Measurements from ENCODE around the gene C19orf18. TPM values are rescaled to one million over a fixed set of nuclear protein-coding genes. Genes with fewer than 3 reads are reported as not detected.
"Not testable (repeated sequence)": the region's sequence is repeated elsewhere in the genome, so short reads cannot be mapped to it uniquely, and the experiment has no call there.

Gene C19orf18
- total RNA-seq, 1 donor from 2014 or later, result 2.2 TPM

DNA sequence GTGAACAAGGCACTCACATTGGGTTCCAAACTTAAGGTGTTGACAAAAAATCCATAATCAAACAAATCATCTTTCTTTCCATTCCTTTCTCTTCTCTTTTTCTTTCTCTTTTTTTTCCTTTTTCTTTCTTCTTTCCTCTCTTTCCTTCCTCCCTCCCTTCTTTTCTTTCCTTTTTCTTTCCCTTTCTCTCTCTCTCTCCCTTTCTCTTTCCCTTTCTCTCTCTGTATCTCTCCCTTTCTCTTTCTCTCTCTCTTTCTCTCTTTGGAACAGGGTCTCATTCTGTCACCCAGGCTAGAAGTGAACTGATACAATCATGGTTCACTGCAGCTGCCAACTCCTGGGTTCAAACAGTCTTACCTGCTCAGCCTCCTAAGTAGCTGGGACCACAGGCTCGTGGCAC lies 12.5 kb downstream of the C19orf18 start:
- intact Hi-C loops (cut with DNase I), result no loop called here
- no peak for ATAC-seq

DNA sequence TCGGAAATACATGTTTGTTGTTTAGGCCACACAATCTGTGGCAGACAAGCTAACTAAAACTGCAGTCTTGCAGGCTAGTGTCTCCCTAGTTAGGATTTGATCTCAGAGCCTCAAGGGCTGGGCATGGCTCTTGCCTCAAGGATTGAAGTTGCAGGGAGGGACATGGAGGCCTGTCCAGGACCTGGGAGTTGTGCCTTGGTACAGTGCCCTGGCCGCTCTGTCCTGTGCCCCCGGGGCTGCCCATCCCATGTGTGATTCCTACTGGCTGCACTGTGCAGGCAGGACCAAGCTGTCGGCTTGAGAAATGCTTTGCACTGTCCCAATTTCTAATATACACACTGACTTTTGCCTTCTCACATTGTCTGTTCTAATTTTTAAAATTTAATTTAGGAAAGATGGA lies 19.3 kb downstream of the C19orf18 start:
- intact Hi-C loops (cut with DNase I), result no loop called here
- no peak for ATAC-seq
- DNase-seq (ENCODE audit: missing footprints), result no peak

More for the DNA sequence above, 12.5 kb downstream of the C19orf18 start:
- DNase-seq (ENCODE audit: missing footprints), result no peak

DNA sequence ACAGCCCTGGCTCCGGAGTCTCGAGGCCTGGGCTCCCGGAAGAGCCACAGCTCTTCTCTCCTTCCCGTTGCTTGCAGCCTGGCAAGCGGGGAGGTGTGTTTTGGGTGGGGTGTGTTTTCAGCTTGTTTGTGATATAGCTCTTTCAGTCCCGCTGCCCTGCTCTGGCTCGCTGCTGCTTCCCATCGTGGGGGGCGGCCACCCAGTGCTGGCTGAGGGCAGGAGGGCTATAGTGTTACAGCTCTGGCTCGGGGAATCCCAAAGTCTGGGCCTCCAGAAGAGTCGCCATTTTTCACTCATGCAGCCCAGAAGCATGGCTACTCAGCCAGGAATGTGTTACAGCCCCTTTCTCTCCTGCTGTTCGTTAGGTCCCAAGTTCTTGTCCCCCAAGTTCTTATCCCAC lies 24.6 kb downstream of the C19orf18 start:
- no peak for DNase-seq (ENCODE audit: missing footprints)
- no peak for ATAC-seq
- intact Hi-C loops (cut with DNase I), result loop anchor here (5.0 kb wide), 1 partner anchor 53 kb away; the partner anchor contains the start of gene ZNF606

DNA sequence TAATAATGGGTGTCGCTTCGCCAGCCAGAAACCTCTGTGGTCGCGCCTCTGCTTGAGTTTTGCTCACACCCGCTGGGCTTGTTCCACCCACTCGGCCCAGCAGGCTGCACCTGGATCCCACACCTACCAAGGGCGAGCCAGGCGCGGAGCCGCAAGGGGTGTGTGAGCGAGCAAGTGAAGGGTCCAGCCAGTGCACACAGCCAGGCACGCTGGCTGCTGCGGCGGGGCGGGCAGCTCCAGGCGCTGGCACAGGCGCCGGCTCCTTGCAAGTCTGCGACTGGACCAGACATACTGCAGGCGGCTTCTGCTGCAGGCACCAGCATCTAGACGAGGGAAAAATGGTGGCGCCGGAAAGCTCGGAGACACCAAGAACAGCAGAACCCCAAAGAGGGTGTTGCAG lies 25.0 kb downstream of the C19orf18 start:
- intact Hi-C loops (cut with DNase I), result loop anchor here (5.0 kb wide), 1 partner anchor 53 kb away; the partner anchor contains the start of gene ZNF606
- DNase-seq (ENCODE audit: missing footprints), result no peak
- ATAC-seq, result no peak

DNA sequence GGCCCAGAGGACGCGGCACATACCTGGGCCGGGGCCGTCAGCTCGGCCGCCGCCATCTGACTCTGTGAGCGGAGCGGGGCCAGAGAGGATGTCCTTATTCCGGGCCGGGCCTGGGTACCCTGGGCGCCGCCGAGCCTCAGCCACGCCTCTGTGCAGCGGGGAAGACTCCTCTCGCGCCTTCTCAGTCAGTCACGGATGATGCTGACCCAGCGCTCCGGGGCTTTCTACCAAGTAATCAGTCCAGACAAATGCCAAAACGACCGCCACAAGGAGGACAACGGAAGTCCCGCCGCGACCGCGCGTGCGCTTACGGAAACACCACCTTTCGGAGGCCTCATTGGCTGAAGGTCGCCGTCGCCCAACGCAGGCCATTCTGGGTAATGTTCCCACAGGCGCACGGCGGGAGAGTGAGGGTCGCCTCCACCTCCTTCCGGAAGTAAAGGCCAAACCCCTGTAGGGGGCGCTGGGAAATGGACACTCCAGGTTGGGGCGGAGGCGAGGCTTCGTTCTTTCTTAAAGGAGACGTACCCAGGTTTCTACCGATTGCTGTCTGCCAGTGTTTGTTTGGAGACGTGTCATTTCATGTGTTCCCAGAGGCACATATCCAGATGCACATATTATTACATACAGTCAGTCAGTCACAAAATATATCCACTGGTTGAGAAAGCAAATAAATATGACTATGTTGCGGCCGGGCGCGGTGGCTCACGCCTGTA lies 26.8 kb downstream of the C19orf18 start, which contains the start of gene ZNF256:
Gene ZNF256 (minus strand): TSS at position 288 of the 716 bp plus-strand sequence. CDS start 232 bp downstream, at position 56.
- intact Hi-C loops (cut with DNase I), result loop anchor here (5.0 kb wide), 1 partner anchor 55 kb away; the partner anchor contains the start of gene ZNF606
- DNase-seq (ENCODE audit: missing footprints), result peak; percentile 97

DNA sequence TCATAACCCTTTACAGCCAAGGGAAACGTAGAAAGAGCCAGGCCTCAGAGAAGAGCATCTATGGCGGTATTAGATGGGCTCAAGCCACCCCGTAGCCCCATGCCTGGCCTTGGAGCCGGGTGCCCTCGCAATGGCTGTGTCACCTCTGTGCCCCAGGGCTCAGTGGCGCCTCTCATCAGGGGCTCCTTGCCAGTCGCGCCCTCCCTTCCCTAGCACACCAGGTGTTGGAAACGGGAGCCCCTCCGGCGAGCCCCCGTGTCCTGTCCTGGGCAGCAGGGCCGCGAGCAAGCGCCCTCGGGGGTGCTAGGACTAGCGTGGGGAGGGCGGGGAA lies 27.3 kb downstream of the C19orf18 start:
- ATAC-seq, result no peak
- intact Hi-C loops (cut with DNase I), result loop anchor here (5.0 kb wide), 1 partner anchor 55 kb away; the partner anchor contains the start of gene ZNF606
- DNase-seq (ENCODE audit: missing footprints), result peak; percentile 72

More for the DNA sequence above, 26.8 kb downstream of the C19orf18 start, which contains the start of gene ZNF256:
- peak; percentile 99 for ATAC-seq

DNA sequence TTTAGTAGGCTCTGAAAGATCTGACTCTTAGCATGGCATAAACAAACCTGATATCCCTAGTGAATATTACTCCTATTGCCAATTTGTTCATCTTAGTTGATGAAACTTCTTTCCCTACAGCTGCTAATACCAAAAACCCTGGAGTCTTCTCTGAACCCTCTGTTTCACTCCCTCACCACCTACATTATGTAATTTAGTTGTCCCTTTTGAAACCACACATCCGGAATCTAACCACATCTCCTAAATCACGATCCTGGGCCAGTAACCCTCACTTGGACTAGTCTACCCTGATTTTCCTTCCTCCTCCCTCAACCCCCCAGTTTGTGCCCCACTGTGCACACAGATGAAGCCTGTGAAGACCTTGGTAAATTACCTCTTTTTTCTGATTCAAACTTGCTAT lies 28.0 kb downstream of the C19orf18 start:
- ATAC-seq, result no peak
- intact Hi-C loops (cut with DNase I), result loop anchor here (5.0 kb wide), 1 partner anchor 56 kb away; the partner anchor contains the start of gene ZNF606
- DNase-seq (ENCODE audit: missing footprints), result no peak

DNA sequence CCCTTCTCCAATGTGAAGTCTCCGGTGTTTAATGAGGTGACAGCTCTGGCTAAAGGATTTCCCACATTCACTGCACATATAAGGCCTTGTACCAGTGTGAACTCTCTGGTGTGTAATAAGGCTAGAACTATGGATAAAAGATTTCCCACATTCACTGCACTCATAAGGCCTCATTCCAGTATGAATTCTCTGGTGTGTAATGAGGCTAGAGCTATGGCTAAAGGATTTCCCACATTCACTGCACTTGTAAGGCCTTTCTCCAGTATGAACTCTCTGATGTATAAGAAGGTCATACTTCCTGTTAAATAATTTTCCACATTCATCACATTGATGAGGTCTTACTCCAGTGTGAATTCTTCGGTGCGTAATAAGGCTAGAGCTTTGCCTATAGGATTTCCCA lies 32.7 kb downstream of the C19orf18 start:
- ATAC-seq (no peak), DNase-seq (ENCODE audit: missing footprints) (no peak)
- intact Hi-C loops (cut with DNase I), result no loop called here

DNA sequence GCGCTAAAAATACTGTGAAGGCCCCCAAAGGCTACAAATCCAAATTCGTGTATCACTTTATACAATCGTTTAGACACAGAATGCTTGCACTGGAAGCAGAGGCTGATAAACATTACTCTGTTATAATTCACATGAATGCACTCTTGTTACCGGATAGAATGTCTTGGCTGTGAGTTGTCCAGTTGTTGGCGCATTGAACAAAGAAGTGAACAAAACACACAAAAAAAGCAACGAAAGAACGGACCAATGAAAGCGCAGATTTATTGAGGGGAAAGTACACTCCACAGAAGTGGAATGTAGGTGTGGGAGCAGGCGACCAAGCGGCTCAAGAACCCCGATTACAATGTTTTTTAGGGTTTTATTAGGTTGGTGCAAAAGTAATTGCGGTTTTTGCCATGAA lies 38.6 kb downstream of the C19orf18 start:
- intact Hi-C loops (cut with DNase I), result no loop called here
- no peak for ATAC-seq

DNA sequence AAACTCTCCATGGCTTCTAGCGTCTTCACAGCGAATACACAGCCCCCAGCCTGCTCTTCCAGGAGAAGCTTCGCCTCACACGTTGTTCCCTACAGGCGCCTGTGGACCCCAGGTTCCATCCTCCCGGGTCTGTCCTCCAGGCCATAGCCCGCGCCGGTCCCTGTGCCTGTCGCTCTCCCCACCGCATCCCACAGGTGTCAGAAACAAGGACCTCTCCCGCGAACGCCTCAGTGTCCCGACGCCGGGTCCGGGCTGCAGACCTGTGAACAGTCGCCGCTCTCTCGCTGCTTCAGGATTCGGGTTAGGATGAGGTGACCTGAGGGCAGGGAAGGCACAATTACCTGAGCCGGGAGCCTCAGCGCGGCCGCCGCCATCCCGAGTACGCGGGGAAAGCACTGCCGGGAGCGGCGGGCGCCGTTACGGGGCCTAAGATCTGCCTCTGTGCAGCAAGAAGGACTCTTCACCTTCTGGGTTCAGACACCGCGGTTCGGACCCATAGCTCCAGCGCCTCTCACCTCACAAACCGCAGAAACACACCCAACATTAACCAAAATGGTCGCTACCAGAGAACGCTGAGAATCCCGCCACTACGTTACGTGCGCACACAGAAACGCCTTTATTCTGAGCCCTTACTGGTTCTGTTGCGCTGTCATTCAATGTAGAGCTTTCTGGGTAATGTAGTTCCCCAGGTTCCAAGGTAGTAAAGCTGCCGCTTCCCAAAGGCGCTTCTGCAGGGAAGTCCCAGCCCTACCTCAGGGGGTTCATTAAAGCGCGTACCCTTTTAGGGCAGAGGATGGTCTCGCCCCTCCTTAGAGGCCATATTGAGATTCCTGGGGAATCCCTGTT lies 39.3 kb downstream of the C19orf18 start, which contains the start of gene ZNF418:
Gene ZNF418 (minus strand): TSS at position 583 of the 846 bp plus-strand sequence. CDS start 1,580 bp downstream, outside the sequence.
- DNase-seq (ENCODE audit: missing footprints) (peak; percentile 74), ATAC-seq (peak; percentile 96)
- intact Hi-C loops (cut with DNase I), result no loop called here

More for the DNA sequence above, 38.6 kb downstream of the C19orf18 start:
- DNase-seq (ENCODE audit: missing footprints), result no peak

DNA sequence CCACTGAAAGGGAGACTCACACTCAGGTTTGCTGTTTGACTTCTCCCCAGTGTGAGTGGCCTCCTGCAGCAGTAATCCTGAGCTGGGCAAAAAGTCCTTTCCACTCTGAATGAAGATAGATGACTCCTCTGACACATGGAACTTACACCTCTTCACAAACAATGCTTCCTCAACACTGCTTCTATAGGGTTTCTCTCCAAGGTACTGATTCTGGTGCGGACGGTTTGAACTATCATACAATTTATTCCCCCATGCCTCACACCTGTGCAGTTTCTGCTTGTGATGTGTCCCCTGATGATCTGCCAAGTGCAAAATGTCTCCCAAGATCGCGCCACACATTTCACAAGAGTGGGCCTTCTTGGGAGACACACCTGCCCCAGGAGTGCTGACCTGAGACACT lies 46.7 kb downstream of the C19orf18 start:
- intact Hi-C loops (cut with DNase I), result no loop called here
- DNase-seq (ENCODE audit: missing footprints) (no peak), ATAC-seq (no peak)

DNA sequence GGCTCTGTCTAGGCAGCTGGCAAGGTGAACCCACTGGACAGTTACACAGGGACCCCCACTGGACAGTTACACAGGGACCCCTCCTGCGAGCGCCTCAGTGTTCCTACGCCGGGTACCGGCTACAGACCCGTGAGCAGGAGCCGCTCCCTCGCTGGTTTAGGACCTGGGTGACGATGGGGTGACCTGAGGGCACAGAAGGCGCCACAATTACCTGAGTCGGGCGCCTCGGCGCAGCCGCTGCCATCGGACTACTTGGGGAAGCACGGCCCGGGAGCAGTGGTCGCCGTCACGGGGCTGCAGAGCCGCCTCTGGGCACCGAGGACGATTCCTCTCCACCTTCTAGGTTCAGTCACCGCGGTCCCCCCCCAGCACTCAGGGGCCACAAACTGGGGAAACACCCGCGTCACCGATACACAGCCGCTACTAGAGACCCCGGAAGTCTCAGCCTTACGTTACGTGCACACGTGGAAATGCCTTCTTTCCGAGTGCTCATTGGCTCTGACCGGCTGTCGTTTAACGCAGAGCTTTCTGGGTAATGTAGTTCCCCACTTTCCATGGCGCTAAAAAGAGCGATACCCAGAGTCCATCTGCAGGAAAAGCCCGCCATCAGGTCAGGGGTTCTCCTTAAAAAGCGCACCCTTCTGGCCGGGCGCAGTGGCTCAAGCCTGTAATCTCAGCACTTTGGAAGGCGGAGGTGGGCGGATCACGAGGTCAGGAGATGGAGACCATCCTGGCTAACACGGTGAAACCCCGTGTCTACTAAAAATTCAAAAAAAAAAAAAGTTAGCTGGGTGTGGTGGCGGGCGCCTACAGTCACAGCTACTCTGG lies 58.0 kb downstream of the C19orf18 start, which contains the start of gene ZNF417:
Gene ZNF417 (minus strand): TSS at position 425 of the 828 bp plus-strand sequence. CDS start 181 bp downstream, at position 244.
- ATAC-seq (peak; percentile 99), DNase-seq (ENCODE audit: missing footprints) (peak; percentile 88)
- intact Hi-C loops (cut with DNase I), result not testable (repeated sequence)

DNA sequence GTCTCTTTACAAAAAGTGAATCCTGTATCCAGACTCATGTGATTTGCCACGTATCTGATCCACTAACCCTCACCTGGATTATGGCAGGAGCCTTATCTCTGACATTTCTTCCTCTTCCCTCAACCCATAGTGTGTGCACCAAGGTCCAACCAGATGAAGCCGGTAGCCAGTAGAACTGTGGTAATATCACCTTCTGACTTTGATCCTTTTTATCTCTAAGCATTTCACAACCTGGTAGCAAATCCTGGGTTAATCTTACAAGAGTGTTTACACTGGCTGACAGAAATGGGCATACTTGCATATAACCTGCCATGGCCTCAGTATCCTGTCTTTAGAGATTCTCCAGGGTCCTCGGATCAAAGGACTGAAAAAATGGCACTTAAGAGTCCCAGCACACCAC lies 59.8 kb downstream of the C19orf18 start:
- intact Hi-C loops (cut with DNase I), result no loop called here
- ATAC-seq (no peak), DNase-seq (ENCODE audit: missing footprints) (no peak)

Other genes starting within 250 kb of the C19orf18 start
- 5.8 TPM for gene ZNF671, start 246.9 kb downstream of the C19orf18 start, total RNA-seq
- gene ZNF776, start 227.7 kb downstream of the C19orf18 start, total RNA-seq, result 12.5 TPM
- 9.7 TPM for gene ZNF586, start 204.9 kb downstream of the C19orf18 start, total RNA-seq
- gene ZNF552, start 159.6 kb downstream of the C19orf18 start, total RNA-seq, result 4.7 TPM
- gene ZNF587B, start 144.2 kb downstream of the C19orf18 start, total RNA-seq, result 7.5 TPM
- gene ZNF587, start 124.7 kb downstream of the C19orf18 start, total RNA-seq, result 16.4 TPM
- gene ZNF814, start 85.5 kb downstream of the C19orf18 start, total RNA-seq, result 12.7 TPM
- 9.5 TPM for gene ZNF417, start 57.9 kb downstream of the C19orf18 start, total RNA-seq
- gene ZNF418, start 39.1 kb downstream of the C19orf18 start, total RNA-seq, result 11.0 TPM
- gene ZNF256, start 26.8 kb downstream of the C19orf18 start, total RNA-seq, result 9.3 TPM
- 11.8 TPM for gene ZNF606, start 28.3 kb upstream of the C19orf18 start, total RNA-seq
- gene ZSCAN1, start 59.5 kb upstream of the C19orf18 start, total RNA-seq, result not detected
- gene ZNF135, start 84.7 kb upstream of the C19orf18 start, total RNA-seq, result 3.7 TPM
- 65.8 TPM for gene ZSCAN18, start 123.7 kb upstream of the C19orf18 start, total RNA-seq
- 7.0 TPM for gene ZNF329, start 176.3 kb upstream of the C19orf18 start, total RNA-seq
- 17.8 TPM for gene ZNF274, start 208.5 kb upstream of the C19orf18 start, total RNA-seq

Measured in Right ventricle myocardium inferior (tissue), 1 donor.